NCI-H1417 treated with DMSO at 0.1 percent for 48 hours (cell line): ENCODE results near the gene PTPN7.
A peak's percentile ranks its signal among the peaks of the same experiment; 100 is the strongest.
"Not testable (repeated sequence)": the region's sequence is repeated elsewhere in the genome, so short reads cannot be mapped to it uniquely, and the experiment has no call there.

Experiments used
- DNase-seq: peaks from one replicate; lab custom pipeline; 2025; lab: John Stamatoyannopoulos, UW

PTPN7 gene

GRCh38 chr1:202189918-202190715 is 29.7 kb upstream of the PTPN7 start:
- DNase-seq: no peak

DNA sequence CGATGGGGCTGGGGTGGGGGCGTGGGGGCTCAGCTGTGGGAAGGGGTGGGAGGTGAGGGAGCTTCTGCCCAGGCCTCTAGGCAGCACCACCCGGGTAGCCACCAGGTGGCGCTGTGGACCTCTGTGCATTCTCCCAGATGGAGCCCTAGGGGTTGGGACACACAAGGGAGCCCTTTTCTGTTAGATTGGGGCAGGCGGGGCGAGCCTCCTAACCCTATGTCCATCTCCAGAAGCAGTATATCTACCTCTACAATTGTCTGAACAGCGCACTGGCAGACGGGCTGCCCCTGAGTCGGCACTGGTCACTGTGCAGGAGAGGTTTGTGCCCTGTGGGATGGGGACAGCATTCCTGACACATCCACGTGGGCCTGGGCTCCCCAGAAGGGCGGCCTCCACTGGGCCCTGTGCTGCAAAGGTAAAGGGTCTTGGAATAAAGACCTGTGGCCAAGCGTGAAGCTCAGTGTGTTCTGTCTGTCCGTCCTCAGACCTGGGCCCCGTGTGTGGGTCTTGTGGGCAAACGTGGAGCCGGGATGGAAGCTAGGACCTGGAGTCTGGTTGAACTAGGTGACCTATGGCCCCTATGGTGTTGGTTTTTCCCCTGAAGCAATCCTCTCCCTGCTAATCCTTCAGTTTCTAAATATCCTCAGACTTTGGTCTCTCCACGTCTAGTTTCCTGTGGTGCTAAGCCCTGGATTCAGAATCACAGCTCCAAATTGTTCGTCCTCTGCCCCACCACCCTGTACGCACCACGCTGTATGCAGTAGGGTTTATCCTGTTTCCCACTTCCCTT is 28.8 kb upstream of the PTPN7 start:
- no peak for DNase-seq

GRCh38 chr1:202187697-202188407 is 27.4 kb upstream of the PTPN7 start:
- no peak for DNase-seq

- no peak for DNase-seq
Measured at GRCh38 chr1:202187041-202187671, 26.8 kb upstream of the PTPN7 start.

DNA sequence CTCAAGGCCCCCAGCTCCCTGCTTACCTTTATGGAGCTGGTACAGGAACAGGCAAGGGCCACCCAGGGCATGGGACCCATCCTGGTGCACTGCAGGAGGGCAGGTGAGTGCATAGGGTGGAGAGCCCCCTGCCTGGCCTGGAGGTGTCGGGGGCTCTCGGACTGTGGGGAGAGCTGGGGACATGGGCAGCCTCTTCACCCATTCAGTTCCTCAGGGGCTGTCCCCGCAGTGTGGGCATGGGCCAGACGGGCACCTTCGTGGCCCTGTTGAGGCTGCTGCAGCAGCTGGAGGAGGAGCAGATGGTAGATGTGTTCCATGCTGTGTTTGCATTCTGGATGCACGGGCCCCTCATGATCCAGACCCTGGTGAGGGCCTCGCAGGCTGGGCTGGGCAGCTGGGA is 25.9 kb upstream of the PTPN7 start:
- no peak for DNase-seq

DNA sequence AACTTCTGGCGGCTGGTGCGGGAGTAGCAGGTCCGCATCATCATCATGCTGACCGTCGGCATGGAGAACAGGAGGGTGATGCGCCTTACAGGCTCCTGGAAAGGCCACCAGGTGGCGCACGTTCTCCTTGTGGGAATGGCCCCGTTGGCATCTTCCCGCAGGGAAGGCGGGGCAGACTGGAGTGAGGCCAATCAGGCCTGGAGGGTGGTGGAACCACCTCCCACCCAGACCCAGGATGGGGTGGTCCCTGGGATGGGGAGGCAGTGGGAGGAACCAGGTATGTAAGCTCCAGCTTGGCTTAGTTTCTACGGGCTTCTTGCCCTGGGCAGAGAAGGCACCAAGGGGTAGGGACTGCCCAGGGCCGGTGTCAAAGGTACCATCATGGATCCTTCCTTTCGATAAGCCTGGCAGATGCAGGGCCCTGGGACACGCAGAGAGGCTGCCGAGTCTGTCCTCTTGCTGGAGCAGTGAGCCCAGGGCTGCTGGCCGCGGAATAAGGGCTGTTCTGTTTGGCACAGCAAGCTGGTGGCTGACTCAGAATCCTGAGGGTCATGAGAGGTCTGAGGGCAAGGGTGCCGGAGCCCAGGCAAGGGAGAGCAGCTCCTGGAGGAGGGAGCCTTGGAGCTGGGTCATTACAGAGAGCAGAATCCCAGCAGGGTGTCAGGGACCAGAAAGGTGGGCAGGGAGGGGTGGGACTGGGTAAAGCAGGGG is 24.5 kb upstream of the PTPN7 start:
- DNase-seq: peak; percentile 41

- no peak for DNase-seq
Measured at GRCh38 chr1:202182040-202182877, 21.9 kb upstream of the PTPN7 start.

- no peak for DNase-seq
Measured at GRCh38 chr1:202181586-202181985, 21.2 kb upstream of the PTPN7 start.

- DNase-seq: not testable (repeated sequence)
Measured at GRCh38 chr1:202180751-202181139, 20.3 kb upstream of the PTPN7 start.

DNA sequence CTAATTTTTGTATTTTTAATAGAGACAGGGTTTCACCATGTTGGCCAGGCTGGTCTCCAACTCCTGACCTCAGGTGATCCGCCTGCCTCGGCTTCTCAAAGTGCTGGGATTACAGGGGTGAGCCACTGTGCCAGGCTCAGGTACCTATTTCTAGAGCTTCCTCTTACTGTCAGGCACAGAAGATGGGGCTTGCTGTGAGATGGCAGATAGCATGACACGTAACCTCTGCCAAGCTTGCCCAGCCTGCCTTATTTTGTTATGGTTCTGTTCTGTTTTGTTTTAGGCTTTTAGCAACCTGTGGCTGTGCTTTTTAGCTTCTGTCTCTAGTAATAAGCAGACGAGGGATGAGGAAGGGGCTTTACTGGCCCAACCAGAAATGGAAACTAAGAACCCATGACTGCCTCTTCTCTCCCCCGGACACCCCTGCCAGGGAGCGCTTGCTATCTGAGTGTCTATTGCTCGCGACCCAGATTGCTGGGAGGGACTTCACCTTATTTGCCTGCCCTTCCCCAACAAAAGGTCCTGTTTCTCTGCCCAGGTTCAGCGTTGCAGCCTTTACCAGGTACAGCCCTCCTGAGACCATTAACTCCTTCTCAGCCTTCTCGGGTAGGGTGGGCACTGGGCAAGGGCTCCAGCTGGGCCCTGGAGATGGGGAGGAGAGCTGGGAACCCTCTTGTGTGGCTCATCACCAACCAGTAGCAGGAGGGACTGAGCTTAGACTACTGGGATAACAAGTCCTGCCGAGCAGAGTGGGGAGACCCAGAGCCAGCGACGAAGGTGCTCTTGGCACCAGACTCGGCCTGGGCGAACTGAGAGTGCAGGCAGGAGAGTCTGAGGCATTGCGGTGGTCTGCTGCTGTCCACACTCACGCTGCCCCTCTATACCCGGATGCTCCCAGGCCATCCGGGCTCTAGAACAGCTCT is 19.7 kb upstream of the PTPN7 start:
- no peak for DNase-seq

- no peak for DNase-seq
Measured at GRCh38 chr1:202176949-202177927, 16.8 kb upstream of the PTPN7 start.

DNA sequence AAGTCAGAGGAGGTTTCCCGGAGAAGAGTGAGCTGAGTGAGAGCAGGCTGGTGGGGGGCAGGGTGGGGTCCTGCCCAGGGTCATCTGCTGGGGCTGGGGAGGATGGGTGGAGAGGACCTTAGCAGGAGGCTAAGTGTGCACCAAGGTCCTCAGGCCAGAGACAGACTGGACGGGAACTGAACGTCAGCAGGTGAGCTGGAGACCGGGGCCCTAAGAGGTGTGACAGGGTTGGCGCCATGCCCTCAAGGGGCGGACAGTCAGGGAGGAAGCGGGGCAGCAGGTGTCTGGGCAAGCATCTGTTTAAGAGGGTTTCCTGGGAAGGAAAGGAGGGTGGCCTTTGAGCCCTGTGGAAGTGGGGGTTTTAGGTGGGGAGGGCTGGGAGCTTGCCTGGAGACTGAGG is 13.6 kb upstream of the PTPN7 start:
- no peak for DNase-seq

GRCh38 chr1:202172015-202172355 is 11.6 kb upstream of the PTPN7 start:
- no peak for DNase-seq

GRCh38 chr1:202171292-202172014 is 11.1 kb upstream of the PTPN7 start:
- no peak for DNase-seq

DNA sequence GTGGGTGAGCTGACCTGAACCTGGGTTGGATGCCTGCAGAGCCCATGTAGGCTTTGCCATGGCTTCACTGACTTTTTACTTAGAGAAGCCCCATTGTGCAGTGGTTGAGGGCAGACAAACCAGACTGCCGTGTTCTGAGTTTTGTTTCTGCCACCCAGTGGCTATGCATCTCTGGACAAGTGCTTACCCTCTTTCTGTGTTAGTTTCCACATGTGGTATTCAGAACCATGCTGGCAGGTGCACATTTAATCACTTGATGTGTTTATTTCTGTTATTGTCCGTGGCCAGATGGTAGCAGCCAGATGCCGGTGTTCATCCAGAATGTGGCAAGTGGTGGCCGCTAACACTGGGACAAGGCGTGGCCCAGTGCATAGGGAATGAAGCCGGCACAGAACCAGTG is 10.3 kb upstream of the PTPN7 start:
- no peak for DNase-seq

DNA sequence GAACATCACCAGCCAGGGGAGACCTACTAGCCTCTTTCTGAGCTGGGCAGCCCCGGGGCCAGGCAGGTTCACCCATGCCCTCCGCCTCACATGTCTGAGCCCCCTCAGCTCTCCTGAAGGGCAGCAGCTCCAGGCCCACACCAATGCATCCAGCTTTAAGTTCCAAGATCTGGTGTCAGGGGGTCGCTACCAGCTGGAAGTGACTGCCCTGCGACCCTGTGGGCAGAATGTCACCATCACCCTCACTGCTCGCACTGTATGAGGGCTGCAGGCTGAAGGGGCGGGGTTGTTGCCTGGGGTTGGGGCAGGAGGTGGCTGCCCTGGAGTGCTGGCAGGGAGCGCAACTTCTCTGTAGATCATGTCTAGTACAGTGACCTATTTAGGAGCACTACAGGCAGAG is 8.5 kb upstream of the PTPN7 start:
- DNase-seq: no peak

GRCh38 chr1:202167708-202168415 is 7.5 kb upstream of the PTPN7 start:
- no peak for DNase-seq
